Bronchial epithelial cell (primary cell): ENCODE results near the gene NXPH2. TPM values are rescaled to one million over a fixed set of nuclear protein-coding genes. Genes with fewer than 3 reads are reported as not detected.

Source experiments
- DNase-seq: peaks from one replicate; pipeline ENCODE4 v3.0.0-alpha.2; 2010; ENCODE audit warnings: low read depth
- FAIRE-seq: peaks from 2 replicates; lab custom pipeline; 2011; peaks lifted over from hg19 to GRCh38; lab: Jason Lieb, UNC
- H3K27me3 ChIP-seq: 2 replicates; pipeline ENCODE4 v1.5.1; 2011; ENCODE audit warnings: low read length; ENCODE audit not compliant: control insufficient read depth, insufficient read depth
- H3K36me3 ChIP-seq: 2 replicates; pipeline ENCODE4 v1.5.1; 2011; ENCODE audit warnings: low read length; ENCODE audit not compliant: control insufficient read depth, insufficient read depth
- H3K4me3 ChIP-seq: 2 replicates; pipeline ENCODE4 v1.5.1; 2011; ENCODE audit warnings: mild to moderate bottlenecking, low read depth, low read length, control low read depth
- total RNA-seq: library from RNA; depleted of rRNA; stranded (reverse); fragments of >200 nt; gene quantifications from 2 replicates; pipeline ENCODE4 v1.2.1, GENCODE V29; 2014
- TF ChIP-seq, protein P1 (sequence below): IDR thresholded peaks from 2 replicates; pipeline ENCODE4 v1.5.1; 2011; ENCODE audit warnings: mild to moderate bottlenecking, moderate library complexity, low read length, control low read depth, inconsistent platforms; ENCODE audit not compliant: insufficient read depth, severe bottlenecking

The NXPH2 gene
- total RNA-seq = not detected in 2 replicates

DNA sequence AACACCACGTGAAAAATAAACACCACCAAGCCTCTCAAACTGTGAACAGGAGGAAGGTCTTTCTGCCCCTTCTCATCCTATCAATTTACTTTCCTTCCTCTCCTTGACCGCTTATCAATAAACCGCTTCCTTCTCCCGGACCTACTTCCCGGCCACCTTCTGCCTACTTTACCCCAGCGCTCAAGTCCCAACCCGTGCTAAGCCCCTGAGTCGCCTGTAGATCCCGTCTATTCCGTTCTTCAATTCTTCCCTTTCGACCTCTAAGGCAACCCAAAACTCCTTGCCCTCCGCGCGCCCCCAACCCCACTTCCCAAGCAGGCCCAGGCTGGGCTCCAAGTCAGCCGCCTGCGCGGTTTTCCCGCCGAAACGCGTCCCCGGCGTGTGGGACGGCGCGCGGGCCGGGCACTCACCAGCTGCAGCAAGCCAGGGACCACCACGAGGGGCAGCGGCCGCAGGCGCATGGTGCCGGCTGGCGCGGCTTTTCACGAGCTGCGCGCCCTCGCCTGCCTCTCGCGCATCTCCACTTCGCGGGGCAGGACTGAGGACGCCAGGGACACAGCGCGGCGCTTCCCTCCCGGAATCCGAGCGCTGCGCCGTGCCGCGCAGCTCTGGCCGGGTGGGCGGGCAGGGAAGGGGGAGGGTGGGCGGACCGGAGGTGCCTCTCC is at the start of gene NXPH2:
TSS of gene NXPH2 (minus strand) at position 610 of the 665 bp plus-strand sequence. CDS start at position 461, 149 bp downstream.
- no peak for DNase-seq
- TF ChIP-seq, protein P1, sequence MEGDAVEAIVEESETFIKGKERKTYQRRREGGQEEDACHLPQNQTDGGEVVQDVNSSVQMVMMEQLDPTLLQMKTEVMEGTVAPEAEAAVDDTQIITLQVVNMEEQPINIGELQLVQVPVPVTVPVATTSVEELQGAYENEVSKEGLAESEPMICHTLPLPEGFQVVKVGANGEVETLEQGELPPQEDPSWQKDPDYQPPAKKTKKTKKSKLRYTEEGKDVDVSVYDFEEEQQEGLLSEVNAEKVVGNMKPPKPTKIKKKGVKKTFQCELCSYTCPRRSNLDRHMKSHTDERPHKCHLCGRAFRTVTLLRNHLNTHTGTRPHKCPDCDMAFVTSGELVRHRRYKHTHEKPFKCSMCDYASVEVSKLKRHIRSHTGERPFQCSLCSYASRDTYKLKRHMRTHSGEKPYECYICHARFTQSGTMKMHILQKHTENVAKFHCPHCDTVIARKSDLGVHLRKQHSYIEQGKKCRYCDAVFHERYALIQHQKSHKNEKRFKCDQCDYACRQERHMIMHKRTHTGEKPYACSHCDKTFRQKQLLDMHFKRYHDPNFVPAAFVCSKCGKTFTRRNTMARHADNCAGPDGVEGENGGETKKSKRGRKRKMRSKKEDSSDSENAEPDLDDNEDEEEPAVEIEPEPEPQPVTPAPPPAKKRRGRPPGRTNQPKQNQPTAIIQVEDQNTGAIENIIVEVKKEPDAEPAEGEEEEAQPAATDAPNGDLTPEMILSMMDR = no peak
- Histone ChIP-seq H3K27me3 (peaks cover 32% of the 10 kb centered on the region), H3K36me3 (no peaks in the 10 kb centered on the region), H3K4me3 (peak within 1 kb of the TSS; percentile 5)
- FAIRE-seq = no peak

DNA sequence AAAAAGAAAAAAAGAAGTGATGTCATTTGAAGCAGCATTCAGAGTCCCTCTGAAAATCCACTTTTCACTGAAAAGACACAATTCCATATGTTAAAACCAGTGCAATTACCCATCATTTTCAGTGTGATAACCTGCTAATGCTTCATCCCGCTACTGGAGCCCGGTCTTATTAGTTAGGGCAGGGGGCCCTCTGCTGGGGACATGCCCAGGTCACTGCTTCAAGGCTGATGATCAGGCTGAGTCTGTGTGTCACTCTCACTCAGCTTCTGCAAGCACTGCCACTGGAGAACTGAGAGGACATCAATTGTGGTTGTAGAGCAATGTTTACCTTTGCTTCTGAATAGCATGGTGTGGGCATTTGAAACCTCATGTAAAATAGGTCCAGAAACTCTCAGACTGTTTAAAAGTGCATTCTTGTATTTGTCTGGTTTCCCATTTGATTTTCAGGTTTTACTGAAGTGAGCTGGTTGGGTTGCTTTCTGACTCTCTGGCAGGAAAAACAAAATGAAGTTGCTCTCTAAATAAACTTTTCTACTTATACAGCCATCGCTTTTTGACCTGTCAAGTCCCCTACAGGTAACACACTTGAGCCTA is 49.2 kb upstream of the NXPH2 start:
- H3K36me3 ChIP-seq = no peaks in the 10 kb centered on the region
- TF ChIP-seq, protein P1 = peak; percentile 45
- FAIRE-seq = no peak
- peak; percentile 22 for DNase-seq
- no peak overlapping the region for H3K4me3 ChIP-seq
- H3K27me3 ChIP-seq = no peaks in the 10 kb centered on the region

DNA sequence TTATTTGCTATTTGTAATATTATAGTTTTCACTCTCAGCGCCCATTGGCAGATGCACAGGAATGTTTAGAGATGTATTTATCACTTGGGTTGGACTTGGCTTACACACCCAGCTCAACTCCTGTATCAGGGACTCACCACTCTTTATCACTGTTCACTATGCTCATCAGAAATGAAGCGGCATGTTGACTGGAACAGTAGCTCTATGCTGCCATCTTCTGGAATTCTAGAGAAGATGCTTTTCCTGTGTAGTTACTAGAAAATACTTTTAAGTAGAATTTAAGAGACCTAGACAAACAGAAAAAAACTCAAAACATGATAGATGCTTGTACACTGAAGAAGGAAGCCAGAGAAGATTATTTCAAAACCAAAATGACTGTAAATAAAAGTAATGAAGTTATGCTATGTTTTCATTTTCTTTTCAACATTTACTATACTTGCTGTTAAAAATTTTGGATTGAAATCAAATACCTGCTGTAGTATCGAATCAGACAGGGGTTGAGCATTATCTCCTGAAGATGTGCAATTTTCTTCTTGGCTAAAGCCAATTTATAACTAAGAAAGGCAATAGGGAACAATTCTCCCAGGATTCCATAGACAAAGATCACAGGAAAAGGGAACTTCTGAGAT is 47.4 kb upstream of the NXPH2 start:
- TF ChIP-seq, protein P1 = peak; percentile 54
- Histone ChIP-seq H3K27me3 (no peaks in the 10 kb centered on the region), H3K36me3 (no peaks in the 10 kb centered on the region), H3K4me3 (no peak overlapping the region)
- peak; percentile 64 for DNase-seq
- no peak for FAIRE-seq

DNA sequence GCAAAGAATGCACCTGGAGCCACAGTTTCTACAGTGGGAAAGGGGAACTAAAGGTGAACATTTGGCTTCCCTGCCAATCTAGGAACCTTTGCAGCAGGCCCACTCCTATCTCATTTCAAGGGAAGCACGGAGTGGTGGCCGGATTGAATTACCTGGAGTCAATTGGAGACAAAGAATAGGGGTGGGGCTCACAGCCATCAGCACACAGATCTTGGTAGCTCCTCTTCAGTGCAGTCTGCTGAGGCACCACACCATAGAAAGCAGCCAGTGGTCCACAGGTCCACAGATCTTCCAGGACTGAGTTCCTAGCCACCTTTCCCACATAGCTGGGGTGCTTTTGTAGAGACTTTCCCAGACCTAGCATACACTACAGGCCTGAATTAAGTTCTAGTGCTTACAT is 43.5 kb upstream of the NXPH2 start:
- Histone ChIP-seq H3K36me3 (no peaks in the 10 kb centered on the region), H3K4me3 (no peak overlapping the region), H3K27me3 (no peaks in the 10 kb centered on the region)
- no peak for DNase-seq
- no peak for FAIRE-seq
- TF ChIP-seq, protein P1 = no peak

DNA sequence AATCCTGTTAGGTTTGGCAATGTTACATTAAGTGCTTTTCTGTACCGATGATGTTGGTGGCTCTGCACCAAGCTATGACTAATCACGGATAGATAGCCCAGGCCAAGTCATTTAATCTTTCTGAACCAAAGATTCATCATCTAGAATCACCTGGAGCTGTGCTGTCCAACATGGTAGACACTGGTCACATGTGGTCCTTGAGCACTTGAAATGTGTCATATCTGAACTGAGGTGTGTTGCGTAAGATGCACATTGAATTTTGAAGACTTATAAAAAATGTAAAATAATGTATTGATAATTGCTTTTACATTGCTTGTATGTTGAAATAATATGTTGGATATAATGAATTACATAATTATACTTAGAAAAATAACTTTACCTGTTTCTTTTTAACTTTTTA is 39.8 kb upstream of the NXPH2 start:
- Histone ChIP-seq H3K27me3 (no peaks in the 10 kb centered on the region), H3K36me3 (no peaks in the 10 kb centered on the region), H3K4me3 (no peak overlapping the region)
- FAIRE-seq (no peak), DNase-seq (no peak)
- TF ChIP-seq, protein P1 = no peak
